ENCODE results near the gene TCF7. TPM values are rescaled to one million over a fixed set of nuclear protein-coding genes. Genes with fewer than 3 reads are reported as not detected.

The TCF7 gene
- total RNA-seq, 1 donor from 2014 or later: 0.67 TPM

DNA sequence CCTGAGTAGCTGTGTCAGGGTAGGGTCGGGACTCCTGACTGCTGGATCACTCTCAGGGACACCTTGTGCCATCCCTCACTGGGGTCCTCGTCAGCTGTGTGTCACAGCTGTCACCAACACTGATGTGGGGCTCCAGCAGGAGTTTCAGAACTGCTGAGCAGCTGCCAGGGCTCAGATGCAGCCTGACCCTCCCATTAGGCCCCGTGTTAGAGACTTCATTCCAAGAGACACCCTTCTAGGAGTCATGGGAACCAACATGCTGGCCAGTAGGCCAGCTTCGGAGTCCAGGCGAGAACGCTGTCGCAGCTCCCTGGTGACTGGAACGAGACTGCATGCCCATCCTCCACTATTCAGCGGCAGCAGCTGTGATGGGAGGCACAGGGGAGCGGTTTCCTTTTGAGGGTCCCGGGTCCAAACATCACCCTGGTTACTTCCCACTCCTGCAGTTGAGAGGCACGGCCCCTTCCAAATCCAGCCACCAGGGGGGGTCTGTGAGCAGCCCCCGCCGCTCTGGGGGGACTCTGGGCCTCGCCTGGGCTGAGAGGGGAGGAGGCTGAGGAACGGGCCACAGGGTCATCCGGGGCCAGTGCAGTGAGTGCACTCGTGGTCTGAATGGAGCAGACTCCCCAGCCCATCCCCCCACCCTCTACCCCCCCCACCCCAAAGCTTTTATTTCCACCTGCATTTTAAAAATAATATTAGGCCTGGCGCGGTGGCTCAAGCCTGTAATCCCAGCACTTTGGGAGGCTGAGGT, 12.6 kb upstream of the TCF7 start:
- Mint-ChIP-seq H3K27me3 (ENCODE audit: unreplicated experiment) (peaks cover 5% of the 10 kb centered on the region), H3K27ac (ENCODE audit: unreplicated experiment) (no peak overlapping the region), H3K36me3 (ENCODE audit: unreplicated experiment) (no peaks in the 10 kb centered on the region), H3K4me1 (ENCODE audit: unreplicated experiment) (peaks cover 11% of the 10 kb centered on the region), H3K4me3 (ENCODE audit: unreplicated experiment) (no peak overlapping the region), H3K9me3 (ENCODE audit: unreplicated experiment) (no peaks in the 10 kb centered on the region)
- TF ChIP-seq, protein P1, sequence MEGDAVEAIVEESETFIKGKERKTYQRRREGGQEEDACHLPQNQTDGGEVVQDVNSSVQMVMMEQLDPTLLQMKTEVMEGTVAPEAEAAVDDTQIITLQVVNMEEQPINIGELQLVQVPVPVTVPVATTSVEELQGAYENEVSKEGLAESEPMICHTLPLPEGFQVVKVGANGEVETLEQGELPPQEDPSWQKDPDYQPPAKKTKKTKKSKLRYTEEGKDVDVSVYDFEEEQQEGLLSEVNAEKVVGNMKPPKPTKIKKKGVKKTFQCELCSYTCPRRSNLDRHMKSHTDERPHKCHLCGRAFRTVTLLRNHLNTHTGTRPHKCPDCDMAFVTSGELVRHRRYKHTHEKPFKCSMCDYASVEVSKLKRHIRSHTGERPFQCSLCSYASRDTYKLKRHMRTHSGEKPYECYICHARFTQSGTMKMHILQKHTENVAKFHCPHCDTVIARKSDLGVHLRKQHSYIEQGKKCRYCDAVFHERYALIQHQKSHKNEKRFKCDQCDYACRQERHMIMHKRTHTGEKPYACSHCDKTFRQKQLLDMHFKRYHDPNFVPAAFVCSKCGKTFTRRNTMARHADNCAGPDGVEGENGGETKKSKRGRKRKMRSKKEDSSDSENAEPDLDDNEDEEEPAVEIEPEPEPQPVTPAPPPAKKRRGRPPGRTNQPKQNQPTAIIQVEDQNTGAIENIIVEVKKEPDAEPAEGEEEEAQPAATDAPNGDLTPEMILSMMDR (IDR thresholded peaks at IDR 0.05): peak; percentile 82
- DNase-seq (ENCODE audit: extremely low spot score, unreplicated experiment): no peak

DNA sequence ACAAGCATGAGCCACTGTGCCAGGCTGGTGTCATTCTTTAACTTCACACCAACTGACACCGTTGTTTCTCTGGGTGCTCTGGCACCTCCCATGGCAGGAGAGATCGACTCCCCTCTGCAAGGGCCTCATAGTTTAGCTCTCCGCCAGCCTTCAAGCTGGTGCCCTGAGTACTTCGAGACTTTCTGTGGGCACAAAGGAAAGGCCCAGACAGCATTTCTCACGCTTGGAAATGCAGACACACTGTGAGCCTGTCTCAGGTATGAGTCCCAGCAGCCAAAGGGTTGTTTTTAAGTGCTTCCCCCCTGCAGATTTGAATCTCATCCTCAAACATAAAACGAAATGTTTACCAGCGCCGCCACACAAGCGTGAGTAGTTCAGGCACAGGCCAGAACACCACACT, 11.1 kb upstream of the TCF7 start:
- Mint-ChIP-seq H3K27me3 (ENCODE audit: unreplicated experiment) (peaks cover 2% of the 10 kb centered on the region), H3K36me3 (ENCODE audit: unreplicated experiment) (no peaks in the 10 kb centered on the region), H3K27ac (ENCODE audit: unreplicated experiment) (no peak overlapping the region), H3K9me3 (ENCODE audit: unreplicated experiment) (no peaks in the 10 kb centered on the region), H3K4me3 (ENCODE audit: unreplicated experiment) (no peak overlapping the region), H3K4me1 (ENCODE audit: unreplicated experiment) (peaks cover 11% of the 10 kb centered on the region)
- no peak for DNase-seq (ENCODE audit: extremely low spot score, unreplicated experiment)
- TF ChIP-seq, protein P1 (IDR thresholded peaks at IDR 0.05): no peak

- Mint-ChIP-seq H3K27ac (ENCODE audit: unreplicated experiment) (no peak overlapping the region), H3K4me1 (ENCODE audit: unreplicated experiment) (peaks cover 11% of the 10 kb centered on the region), H3K27me3 (ENCODE audit: unreplicated experiment) (peaks cover 2% of the 10 kb centered on the region), H3K4me3 (ENCODE audit: unreplicated experiment) (no peak overlapping the region), H3K36me3 (ENCODE audit: unreplicated experiment) (no peaks in the 10 kb centered on the region), H3K9me3 (ENCODE audit: unreplicated experiment) (no peaks in the 10 kb centered on the region)
- TF ChIP-seq, protein P1 (IDR thresholded peaks at IDR 0.05): no peak
- DNase-seq (ENCODE audit: extremely low spot score, unreplicated experiment): no peak
Measured at GRCh38 chr5:134103998-134104654, 10.4 kb upstream of the TCF7 start.

GRCh38 chr5:134106991-134107701, 7.3 kb upstream of the TCF7 start:
- Mint-ChIP-seq H3K9me3 (ENCODE audit: unreplicated experiment) (no peaks in the 10 kb centered on the region), H3K27ac (ENCODE audit: unreplicated experiment) (no peak overlapping the region), H3K36me3 (ENCODE audit: unreplicated experiment) (no peaks in the 10 kb centered on the region), H3K4me1 (ENCODE audit: unreplicated experiment) (no peaks in the 10 kb centered on the region), H3K27me3 (ENCODE audit: unreplicated experiment) (peaks cover 10% of the 10 kb centered on the region), H3K4me3 (ENCODE audit: unreplicated experiment) (no peak overlapping the region)
- TF ChIP-seq, protein P1 (IDR thresholded peaks at IDR 0.05): no peak
- DNase-seq (ENCODE audit: extremely low spot score, unreplicated experiment): no peak

- Mint-ChIP-seq H3K27me3 (ENCODE audit: unreplicated experiment) (peaks cover 15% of the 10 kb centered on the region), H3K4me3 (ENCODE audit: unreplicated experiment) (no peak overlapping the region), H3K9me3 (ENCODE audit: unreplicated experiment) (no peaks in the 10 kb centered on the region), H3K36me3 (ENCODE audit: unreplicated experiment) (no peaks in the 10 kb centered on the region), H3K4me1 (ENCODE audit: unreplicated experiment) (no peaks in the 10 kb centered on the region), H3K27ac (ENCODE audit: unreplicated experiment) (no peak overlapping the region)
- DNase-seq (ENCODE audit: extremely low spot score, unreplicated experiment): no peak
- TF ChIP-seq, protein P1 (IDR thresholded peaks at IDR 0.05): no peak
Measured at GRCh38 chr5:134107779-134108178, 6.7 kb upstream of the TCF7 start.
